Activated CD4-positive, alpha-beta T cell treated with anti-CD3 and anti-CD28 coated beads for 48 hours (primary cell): ENCODE measurements around the gene NFATC2.
A peak's percentile ranks its signal among the peaks of the same experiment; 100 is the strongest.

Experiments used
- DNase-seq: peaks from one replicate; pipeline ENCODE4 v3.0.0-alpha.2; 2020

The NFATC2 gene

DNA sequence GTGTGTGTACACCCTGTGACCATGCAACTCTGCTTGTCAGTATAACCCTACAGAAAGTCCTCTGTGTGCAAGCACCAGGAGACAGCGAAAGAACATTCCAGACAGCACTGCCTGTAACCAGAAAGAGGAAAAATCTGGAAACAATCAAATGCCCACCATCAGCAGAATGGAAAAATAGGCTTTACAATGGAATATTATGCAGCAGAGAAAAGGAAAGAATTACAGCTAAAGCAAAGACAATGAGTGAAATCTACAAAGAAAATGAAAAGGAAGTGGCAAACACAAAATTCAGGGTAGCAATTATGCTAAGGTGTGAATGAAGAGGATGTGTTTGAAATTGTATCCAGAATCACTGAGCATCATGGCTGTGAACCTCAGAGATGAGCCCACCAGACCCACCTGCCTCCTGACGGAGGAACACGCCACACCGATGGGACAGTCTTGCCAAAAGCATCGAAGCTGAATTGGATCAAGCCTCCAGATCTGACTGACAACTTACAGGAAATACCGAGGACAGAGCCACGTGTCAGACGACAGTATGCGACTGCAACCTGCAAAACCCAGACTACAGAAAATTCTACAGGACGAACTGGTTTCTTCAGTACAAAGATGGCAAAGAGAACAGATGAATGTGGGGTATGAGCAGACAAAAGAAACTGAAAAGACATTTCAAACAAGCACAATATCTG, 133.2 kb downstream of the NFATC2 start:
- DNase-seq = no peak

DNA sequence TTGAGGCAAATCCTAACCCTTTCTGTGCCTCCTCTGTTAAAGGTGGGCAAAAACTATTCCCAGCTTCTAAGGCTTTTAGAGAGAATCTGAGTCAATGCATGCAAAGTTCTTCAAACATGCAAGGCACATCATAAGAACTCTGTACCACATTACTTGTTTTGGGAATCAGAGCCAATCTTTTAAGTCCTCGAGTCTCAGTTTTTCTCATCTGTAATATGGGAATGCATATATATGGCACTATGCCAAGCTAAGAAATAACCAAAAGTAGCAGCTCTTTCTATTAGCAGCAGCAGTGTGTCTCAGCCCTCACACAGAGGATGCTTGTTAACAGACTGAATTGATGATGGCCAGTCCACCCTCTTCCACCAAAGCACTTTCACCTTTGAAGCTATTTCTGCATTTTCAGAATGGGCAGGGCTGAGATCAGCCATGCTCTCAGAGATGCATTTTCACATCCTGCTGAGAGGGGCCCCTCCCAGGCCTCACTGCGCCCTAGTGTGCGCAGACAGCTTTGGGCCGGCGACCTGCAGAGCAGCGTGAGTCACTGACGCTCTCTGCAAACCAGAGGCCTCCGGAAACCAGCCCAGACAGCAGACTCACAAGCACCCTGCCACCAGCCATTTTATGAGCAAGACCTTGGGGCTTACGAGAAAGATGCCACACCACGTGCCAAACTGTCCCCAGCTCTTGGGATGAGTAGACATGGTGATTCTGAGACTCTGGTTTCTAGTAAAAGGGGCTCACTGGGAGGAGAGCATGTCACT, 138.0 kb downstream of the NFATC2 start:
- peak; percentile 90 for DNase-seq

DNA sequence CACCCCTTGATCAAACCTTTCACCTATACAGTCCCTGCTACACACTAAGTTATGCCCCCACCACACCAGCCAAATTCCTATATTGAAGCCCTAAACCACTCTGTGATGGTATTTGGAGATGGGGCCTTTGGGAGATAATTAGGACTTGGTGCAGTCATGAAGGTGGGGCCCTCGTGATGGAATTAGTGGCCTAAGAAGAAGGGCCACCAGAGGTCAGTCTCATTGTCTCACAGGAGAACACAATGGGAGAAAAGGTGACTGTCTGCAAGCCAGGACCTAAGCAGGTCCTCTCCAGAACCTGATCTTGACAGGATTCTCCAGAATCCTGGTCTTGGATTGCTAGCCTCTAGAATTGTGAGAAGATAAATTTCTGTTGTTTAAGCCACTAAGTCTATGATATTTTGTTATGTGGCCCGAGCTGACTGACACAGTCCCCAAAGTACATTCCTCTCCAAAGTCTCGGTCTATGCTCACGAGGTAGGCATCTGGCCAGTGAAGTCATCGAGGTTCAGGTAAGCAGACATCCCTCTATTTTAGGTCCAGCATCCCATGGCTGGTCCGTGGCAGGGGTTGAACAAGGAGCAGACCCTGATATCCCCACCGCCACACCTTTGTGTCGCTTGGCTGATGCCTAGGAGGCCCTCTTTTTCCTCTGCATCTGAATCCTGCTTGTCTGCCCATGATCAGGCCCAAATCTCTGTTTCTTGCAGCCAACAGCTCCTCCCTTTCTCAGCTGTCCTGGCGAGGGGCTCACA, 138.9 kb downstream of the NFATC2 start:
- no peak for DNase-seq

DNA sequence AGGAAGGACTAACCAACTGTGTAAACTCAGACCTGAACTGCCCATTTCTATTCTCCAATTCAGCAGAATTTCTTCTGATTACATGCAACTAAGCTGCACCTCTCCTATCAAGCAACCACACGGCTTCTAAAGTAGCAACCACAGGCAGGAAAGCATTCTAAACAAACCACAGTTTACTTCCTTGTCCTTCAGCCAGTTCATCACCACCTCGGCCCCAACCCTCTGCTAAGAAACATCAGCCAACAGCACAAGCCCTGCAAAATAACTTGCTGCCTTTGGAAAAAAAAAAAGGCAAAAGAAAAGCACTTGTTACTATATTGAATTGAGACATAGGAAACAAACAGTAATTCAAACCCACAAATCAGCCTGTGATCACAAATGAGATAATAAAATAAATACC, 140.3 kb downstream of the NFATC2 start:
- DNase-seq = peak; percentile 28

DNA sequence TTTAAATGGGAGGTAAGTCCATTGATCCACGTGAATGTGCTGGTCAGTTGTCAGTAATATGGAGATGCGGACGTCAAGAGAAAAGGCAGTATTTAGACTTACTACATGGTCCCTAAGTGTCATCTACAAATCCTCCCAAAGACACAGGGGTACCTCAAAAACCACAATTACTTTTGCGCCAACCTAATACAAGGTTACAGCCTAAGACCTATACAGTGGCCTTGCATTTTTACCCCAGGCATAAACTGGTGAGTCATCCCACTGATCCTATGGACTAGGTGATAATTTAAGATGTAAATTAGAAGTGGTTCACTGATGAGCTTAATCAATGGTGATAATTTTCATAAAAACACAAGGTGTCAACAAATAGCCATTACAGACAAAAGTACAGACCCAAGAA, 141.0 kb downstream of the NFATC2 start:
- DNase-seq = no peak

DNA sequence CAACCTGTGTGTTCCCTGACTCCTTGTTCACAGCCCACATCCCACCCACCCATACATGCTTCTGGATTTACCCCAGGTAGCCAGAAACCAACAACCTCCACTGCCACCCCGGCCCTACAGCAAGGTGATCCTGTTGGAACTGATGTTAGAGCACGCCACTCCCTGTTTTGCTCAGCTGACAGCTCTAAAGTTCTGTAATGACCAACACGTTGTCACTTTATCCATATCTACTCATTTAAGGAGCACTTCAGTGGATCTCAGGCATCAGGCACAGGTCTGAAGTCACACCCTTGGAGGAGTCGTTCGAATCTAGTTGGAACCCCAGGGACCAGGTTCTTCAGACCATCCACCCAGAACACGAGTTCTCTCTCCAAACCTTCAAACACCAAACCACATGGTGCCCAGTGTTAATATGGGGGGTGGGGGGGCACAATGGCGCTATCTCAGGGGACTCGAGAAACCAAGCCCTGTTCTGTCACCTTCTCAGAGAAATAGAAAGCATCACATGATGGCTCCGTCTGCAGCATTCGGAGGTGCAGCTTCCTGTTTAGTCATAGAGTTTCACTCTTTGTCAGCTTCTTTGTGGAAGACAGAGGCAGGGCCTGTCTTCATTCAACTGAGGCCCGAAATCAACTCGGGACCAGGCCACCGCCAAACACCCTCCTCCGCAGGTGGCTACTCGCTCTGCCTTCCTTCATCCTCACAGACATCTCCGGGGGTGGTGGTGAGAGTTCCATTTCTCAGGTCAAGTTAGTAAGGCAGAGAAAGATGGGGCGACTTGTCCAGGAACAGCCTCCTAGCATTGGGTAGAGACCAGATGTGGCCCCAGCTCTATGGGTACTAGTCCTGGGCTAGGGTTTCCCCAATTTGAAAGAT, 142.2 kb downstream of the NFATC2 start:
- DNase-seq = peak; percentile 78

DNA sequence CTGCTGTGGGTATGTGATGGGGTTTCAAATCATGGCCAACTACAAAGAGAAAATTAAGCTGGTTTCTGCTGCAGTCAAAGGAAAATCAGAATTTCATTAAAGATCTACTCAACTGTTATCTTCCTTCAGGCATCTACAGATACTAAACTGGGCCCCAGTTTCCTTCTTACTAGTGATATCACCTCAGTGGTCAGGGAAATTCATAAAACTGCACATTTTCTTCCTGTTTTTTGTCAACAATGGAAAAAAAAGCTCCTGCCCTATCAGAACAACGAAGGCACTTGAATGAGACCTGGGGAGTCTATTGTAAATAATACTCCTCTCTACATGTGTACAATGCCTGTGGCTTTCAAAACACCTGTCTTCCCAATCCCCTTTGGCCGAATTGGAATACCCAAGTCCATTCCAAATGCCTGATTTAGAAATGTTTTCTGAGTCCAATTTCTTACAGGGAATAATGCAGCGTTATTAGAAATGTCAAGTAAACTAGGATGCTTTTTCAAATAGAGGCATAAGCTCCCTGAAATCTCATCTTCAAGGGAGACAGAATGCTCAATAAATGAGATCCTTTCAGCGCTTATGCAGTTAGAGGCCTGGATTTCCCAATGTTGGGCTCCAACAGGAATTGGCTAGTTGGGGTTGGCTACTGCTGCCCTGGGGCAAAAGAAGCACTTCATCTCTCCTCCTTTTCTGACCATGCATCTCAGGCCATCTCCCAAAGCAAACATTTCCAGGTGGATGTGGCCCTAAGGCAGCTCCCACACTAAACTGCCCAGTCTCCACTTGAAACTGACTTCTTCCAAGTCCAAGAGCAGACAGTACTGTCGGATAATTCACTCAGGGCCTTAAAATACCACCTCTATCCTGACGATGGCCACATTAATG, 143.3 kb downstream of the NFATC2 start:
- no peak for DNase-seq

DNA sequence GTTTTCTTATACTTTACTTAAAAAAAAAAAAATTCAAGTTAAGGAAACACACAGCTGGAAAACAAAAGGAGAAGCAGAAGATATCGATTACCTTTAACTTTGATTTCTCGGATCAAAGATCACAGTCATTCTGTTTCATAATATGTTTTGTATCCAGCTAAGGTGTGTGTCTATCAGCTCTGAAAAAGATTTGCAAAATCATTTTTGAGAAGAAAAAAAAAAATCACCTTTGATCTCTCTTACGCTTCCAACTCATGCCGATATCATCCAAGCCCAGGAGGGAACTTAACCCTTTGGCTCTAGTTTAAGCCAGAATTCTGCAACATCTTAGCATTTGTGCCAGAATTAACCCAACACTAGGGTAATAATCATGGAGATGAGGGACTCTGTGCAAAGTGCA, 144.0 kb downstream of the NFATC2 start:
- DNase-seq = no peak

DNA sequence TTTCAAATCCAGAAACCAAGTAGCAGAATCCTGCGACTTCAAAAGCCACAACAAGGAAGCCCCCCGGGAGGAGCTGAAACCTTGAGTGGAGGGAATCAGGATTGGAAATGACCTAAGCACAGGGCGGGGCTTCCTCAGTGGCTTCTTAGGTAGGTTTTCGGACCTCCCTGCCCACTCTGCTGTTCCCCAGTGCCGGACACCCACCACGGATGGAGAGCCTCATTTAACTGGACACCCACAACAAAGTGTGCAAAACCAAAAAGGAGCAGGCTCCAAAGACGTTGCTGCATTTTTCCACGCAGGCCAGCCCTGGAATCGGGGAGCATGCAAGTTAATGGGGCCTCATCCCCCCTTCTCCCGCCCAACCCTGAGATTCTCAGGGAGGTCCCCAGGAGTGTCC, 144.4 kb downstream of the NFATC2 start:
- no peak for DNase-seq

DNA sequence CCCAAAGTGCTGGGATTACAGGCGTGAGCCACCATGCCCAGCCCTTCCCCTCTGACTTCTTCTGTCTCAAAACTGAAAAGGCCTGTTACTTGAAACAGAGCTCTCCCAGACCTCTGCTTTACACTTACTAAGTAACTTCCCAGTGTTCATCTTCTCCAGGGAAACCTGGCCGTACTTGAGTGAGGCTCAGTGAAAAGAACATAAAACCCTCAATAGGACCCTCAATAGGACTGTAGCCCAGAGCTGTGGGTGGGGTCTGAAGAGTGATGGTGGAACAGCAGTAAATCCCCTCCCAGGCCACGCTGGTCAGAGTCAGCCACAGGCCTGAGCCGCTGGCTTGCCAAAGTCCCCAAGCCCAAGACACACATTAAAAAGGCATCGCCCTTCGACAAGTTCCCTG, 145.4 kb downstream of the NFATC2 start:
- no peak for DNase-seq

DNA sequence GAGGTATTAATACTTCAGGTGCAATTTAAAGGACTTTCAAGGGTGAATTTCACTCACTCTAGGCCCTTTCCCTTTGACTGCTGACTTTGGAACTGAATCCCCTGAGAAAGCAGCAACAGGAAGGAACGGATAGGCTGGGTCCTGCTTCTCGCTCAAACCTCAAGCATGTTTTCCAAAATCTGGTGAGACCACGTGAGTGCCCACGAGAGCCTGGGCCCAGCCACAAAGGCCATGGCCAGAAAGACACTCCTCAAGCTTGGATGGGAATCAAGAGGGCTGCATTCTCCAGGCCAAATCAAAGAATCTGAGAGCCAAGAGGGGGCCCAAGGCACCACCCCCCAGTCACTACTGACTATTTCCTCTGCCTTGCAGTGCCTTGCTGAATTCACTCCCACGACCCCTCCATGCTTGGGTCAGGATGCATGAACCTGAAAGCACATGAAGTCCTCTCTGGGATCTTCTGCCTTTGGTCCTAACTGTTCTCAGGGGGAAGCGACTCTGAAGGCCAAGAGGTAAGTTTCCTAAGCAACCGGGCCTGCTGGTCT, 146.1 kb downstream of the NFATC2 start:
- DNase-seq = no peak

DNA sequence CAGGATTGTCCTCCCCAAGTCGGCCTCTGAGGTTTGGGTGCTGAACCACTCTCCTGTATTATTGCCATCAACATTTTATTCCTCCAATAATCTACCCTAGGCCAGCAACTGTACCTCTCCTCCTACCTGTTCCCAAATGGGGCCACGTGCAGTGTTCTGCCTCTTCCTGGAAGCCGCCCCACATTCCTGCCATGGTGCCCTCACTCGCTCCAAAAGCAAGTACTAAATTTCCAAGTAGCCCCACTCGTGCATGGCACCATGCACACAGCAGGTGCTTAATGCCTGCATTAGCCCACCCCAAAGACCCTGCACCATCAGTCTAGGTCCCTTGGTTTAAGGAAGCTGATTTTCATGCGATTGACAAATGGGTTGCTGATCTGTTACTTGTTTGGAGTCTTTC, 147.8 kb downstream of the NFATC2 start:
- no peak for DNase-seq

DNA sequence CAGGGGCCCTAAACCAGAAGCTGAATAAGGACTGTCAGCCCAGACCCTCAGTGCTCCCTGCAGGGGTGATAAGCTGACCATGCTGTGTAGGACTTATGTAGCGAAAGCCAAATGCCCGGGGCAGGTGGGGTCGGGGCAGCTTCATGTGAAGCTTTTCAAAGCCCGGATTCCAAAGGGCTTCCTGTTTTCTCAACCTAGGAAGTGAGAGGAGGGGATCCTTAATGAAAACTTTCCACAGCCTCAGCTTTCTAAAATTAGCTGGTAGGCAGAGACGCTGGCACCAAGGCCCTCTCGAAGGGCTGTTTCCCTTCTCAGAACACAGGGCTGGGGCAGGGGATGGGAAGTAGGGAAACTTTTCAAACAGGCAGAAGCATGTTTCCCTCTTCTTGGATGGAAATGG, 148.9 kb downstream of the NFATC2 start:
- DNase-seq = no peak

DNA sequence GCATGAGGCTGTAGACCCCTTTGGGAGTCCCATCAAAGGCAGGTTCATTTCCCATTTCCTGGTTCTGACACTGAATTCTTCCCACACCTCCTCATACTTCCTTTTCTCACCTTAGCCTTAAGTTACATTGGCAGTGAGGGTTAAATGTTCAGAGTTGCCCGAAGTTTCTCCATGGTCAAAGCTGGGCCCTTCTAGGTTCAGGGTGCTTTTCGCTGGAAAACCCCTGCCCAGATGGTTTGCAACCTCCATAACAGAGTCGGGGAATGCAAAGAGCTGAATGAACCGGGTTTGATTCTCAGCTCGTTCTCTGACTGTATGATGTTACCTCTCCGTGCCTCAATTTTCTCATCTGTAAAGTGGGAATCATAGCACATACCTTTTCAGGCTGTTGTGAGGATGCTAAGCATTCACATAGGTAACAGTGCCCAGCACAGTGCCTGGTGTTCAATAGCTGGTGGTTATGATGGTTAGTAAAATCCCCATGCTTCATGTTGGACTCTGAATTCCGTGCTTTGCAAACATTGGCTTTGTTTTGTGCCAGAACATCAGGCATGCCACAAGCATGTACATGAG, 149.8 kb downstream of the NFATC2 start:
- no peak for DNase-seq

DNA sequence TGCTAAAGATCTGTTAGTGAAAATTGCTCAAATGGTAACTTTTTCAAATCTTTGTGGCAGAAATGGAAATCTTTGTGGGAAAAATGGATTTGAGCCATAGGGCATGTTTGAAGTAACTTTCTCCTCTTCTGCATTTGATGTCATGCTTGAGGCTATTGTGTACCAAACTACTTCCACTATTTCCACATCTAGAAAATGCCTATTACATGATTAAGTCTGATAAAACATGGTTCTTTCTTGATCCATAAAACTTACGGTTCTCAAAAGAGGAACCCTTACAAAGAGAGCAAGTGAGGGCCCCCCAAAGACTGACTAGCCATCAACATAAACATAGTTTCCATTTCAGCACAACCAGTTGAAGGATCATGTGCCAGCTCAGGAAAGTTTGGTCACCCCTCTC, 150.6 kb downstream of the NFATC2 start:
- DNase-seq = no peak

DNA sequence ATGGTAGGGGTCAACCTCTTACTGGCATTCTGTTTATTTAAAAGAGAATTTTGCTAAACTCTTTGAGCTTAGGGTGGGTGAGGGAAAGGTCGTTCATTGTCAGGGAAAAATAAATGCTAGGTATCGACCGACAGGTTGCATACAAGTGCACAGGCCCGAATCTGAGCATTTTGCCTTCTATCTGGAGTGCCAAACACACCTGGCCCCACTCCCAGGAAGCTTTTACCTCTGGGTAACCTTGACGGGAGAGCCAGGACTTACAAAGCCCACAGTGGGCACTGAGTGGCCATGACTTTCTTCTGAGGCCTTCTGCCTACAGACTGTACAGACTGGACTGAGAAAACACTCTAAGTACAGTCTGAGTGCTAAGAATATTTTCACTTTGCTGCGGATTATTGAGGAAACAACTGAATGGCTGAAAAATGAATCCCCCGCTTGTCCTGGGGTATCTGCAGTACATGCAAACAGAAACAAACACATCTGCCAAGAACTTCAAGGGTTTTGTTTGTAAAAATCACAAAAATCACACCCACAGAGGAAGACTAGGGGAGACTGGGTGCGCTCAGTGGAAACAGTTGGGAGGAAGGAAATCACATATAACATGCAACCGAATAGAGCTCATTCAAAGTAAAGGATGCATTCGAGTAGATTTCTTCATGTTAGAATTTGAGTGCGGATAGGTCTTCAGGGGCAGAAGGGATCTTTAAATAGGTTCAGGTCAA, 152.8 kb downstream of the NFATC2 start:
- DNase-seq = no peak

DNA sequence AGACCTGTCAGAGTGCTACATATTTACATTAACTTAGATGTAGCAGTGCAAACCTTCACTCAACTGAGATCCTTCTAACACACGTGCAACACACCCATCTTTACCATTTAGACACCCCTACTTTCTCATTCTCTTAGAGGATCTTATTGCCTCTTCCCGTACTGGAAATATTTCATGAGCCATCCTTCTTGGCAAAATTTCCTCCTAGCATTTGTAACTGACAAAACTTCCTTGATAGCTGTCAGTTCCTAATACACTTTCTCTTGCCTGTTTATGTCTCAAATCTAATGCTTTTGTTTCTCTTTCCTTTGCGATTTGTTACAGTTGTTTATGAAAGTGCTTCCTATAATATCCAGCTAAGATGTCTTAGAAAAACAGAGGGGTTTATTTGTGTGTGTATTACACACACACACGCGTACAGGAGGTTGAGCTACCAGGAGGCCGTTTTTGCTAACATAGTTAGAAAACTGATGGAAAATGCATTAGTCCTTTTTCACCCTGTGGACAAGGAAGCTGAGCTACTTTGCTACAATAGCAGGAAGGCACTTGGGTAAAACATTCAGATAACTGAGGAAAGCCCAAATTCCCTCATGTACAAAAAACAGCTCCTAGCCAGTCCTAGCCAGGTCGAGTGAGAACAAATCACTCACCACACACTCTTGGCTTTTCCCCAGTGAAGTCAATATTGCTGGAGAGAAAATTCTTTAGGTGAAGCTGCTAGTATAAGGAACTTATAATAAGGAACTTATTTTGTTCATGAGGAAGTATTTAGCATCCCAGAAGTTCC, 153.6 kb downstream of the NFATC2 start:
- DNase-seq = no peak

DNA sequence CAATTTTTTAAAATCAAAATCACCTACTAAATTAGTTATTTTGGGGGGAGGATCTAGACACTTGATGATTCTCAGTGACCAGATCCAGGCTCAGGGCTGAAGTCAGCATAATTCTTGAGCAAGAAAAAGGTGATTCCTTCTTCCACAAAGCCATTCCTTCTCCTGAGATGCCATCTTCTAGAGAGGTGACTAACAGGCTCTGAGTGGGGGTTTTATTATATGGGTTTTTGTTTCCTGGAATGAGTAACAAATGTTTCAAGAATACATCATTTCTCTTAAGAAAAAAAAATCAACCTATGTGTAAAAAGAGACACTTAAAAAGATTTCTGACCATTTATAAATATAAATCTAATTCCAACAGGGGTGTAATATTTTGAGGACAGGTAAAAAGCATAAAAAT, 154.3 kb downstream of the NFATC2 start:
- no peak for DNase-seq

DNA sequence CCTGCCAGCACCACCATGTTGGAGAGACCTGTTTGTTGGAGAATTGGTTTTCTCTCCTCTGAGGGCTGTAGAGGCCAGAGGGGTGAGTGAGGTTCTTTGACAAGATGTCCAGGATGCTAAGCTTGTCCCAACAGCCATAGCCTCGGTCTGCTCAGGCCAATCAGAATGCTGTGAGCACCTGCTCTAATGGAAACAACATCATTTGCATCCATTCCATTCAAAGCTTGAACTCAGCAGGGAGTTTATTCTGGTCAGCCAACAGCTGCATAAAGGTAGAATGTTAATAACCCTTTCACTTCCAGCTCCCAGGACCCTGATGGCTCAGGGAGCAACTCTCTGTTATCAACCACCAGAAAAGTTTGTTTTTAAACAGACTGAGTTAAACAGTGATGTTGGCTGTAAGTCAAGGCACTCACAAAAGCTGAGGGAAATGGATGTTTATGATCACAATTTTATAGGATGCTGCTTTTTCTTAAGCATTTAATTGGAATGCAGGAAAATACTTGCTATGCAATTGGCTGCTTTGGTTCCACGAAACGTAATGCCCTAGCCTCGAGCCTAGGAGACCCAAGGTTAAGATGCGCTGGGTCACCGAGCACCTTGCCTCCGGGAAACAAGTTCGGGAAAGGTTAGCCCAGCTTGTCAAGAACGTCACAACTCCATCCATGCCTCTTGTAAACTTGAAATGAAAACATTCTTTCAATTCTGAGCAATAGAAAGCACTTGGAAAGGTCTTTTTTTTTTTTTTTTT, 155.2 kb downstream of the NFATC2 start:
- no peak for DNase-seq
